Left ventricle myocardium superior (tissue), 1 donor: ENCODE data around the gene TPRN. TPM values are rescaled to one million over a fixed set of nuclear protein-coding genes. Genes with fewer than 3 reads are reported as not detected.

ENCODE experiments used
- ATAC-seq: fragments of 200-7000 bp; cut with Tn5 transposase; one replicate; pipeline ENCODE4 v1.9.1; 2020; ENCODE audit warnings: mild to moderate bottlenecking, moderate library complexity
- DNase-seq: peaks from one replicate; pipeline ENCODE4 v3.0.0-alpha.2; 2020
- intact Hi-C: fragments of 100-400 bp; cut with micrococcal nuclease; formaldehyde crosslinking; loops from one replicate; pipeline ENCODE4 v1.11.0; 2022
- total RNA-seq: library from RNA; stranded (reverse); fragmentation: NEBNext Ultra II Directional; extraction: Animal tissue kit (Norgen Biotek cat#: 25700); gene quantifications from one replicate; pipeline ENCODE4 v1.2.1, GENCODE V29; 2021
- donor health status: DM: no; HTN: yes; CAD: no; lungs with severe emphysema.

TPRN gene
- total RNA-seq, 1 donor from 2014 or later = 21.7 TPM

DNA sequence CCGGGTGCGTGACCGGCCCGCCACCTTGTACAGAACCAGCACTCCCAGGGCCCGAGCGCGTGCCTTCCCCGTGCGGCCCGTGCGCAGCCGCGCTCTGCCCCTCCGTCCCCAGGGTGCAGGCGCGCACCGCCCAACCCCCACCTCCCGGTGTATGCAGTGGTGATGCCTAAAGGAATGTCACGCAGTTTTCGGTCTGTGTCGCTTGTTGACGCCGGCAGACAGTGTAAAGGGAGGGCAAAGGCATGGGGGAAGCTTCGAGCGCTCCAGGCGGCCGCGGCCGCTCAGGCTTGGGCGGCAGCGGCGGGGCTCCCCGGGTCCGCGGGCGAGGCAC, 32.0 kb downstream of the TPRN start:
- intact Hi-C loops = no loop called here
- peak; percentile 7 for ATAC-seq

DNA sequence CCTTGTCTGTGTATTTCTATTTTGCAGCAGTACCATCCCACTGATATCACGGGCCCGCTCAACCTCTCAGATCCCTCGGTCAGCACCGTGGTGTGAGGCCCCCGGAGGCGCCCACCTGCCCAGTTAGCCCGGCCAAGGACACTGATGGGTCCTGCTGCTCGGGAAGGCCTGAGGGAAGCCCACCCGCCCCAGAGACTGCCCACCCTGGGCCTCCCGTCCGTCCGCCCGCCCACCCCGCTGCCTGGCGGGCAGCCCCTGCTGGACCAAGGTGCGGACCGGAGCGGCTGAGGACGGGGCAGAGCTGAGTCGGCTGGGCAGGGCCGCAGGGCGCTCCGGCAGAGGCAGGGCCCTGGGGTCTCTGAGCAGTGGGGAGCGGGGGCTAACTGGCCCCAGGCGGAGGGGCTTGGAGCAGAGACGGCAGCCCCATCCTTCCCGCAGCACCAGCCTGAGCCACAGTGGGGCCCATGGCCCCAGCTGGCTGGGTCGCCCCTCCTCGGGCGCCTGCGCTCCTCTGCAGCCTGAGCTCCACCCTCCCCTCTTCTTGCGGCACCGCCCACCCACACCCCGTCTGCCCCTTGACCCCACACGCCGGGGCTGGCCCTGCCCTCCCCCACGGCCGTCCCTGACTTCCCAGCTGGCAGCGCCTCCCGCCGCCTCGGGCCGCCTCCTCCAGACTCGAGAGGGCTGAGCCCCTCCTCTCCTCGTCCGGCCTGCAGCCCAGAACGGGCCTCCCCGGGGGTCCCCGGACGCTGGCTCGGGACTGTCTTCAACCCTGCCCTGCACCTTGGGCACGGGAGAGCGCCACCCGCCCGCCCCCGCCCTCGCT, 32.6 kb downstream of the TPRN start:
- intact Hi-C loops = no loop called here
- DNase-seq = peak; percentile 30
- ATAC-seq = peak; percentile 6

More for the DNA sequence above, 32.0 kb downstream of the TPRN start:
- DNase-seq = no peak

GRCh38 chr9:137167277-137167746, 33.2 kb downstream of the TPRN start:
- intact Hi-C loops = no loop called here
- ATAC-seq = no peak
- no peak for DNase-seq

GRCh38 chr9:137166380-137167229, 33.9 kb downstream of the TPRN start:
- DNase-seq (no peak), ATAC-seq (no peak)
- intact Hi-C loops = no loop called here

GRCh38 chr9:137165250-137165836, 35.2 kb downstream of the TPRN start:
- no peak for DNase-seq
- intact Hi-C loops = no loop called here
- ATAC-seq = no peak

- DNase-seq (no peak), ATAC-seq (no peak)
- intact Hi-C loops = no loop called here
These were observed 35.9 kb downstream of the TPRN start for GRCh38 chr9:137164370-137165249.

DNA sequence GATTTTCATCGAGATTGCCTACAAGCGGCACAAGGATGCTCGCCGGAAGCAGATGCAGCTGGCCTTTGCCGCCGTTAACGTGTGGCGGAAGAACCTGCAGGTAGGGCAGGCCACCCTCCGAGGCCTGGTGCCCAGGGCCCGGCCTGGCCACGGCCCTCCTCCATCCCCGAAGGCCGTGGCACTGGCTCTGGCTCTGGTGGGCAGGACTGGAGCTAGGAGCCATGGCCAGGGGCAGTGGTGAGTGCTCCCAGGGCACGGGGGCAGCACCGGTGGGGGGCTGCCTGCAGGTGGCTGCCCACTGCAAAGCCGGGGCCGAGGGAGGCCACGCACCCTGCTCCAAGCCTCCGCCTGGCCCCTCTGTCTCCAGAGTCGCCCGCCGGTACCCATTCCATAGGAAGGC, 36.7 kb downstream of the TPRN start:
- ATAC-seq = no peak
- DNase-seq = no peak
- intact Hi-C loops = no loop called here

GRCh38 chr9:137163365-137163715, 37.2 kb downstream of the TPRN start:
- ATAC-seq (peak; percentile 21), DNase-seq (no peak)
- intact Hi-C loops = no loop called here

- intact Hi-C loops = no loop called here
- DNase-seq (peak; percentile 64), ATAC-seq (peak; percentile 75)
These were observed 37.8 kb downstream of the TPRN start for GRCh38 chr9:137162505-137163364.

DNA sequence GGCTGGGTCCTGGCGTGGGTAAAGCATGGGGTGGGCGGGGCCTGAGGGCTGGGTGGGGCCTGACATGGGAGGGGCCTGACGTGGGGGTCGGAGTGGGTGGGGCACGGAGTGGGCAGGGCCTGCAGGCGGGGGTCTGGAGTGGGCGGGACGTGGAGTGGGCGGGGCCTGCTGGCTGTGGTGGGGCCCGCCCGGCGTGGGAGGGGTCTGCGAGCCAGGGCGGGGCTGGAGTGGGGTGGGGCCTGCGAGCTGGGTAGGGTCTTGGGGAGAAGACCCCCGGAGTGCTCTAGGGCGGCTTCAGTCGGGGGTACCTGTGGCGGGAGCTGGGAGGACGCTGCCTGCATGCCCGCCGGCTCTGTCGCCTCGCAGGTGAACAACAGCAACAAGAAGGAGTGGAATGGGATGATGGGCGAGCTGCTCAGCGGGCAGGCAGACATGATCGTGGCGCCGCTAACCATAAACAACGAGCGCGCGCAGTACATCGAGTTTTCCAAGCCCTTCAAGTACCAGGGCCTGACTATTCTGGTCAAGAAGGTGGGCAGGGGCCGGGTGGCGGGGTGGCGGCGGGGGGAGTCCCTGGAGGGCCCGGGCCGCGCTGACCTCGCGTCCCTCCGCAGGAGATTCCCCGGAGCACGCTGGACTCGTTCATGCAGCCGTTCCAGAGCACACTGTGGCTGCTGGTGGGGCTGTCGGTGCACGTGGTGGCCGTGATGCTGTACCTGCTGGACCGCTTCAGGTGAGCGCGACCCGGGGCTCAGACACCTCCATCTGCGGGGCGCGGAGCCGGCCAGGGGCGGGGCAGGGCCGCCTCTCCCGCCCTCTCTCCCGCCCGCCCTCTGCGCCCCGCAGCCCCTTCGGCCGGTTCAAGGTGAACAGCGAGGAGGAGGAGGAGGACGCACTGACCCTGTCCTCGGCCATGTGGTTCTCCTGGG, 38.7 kb downstream of the TPRN start:
- intact Hi-C loops = no loop called here
- ATAC-seq (no peak), DNase-seq (no peak)

DNA sequence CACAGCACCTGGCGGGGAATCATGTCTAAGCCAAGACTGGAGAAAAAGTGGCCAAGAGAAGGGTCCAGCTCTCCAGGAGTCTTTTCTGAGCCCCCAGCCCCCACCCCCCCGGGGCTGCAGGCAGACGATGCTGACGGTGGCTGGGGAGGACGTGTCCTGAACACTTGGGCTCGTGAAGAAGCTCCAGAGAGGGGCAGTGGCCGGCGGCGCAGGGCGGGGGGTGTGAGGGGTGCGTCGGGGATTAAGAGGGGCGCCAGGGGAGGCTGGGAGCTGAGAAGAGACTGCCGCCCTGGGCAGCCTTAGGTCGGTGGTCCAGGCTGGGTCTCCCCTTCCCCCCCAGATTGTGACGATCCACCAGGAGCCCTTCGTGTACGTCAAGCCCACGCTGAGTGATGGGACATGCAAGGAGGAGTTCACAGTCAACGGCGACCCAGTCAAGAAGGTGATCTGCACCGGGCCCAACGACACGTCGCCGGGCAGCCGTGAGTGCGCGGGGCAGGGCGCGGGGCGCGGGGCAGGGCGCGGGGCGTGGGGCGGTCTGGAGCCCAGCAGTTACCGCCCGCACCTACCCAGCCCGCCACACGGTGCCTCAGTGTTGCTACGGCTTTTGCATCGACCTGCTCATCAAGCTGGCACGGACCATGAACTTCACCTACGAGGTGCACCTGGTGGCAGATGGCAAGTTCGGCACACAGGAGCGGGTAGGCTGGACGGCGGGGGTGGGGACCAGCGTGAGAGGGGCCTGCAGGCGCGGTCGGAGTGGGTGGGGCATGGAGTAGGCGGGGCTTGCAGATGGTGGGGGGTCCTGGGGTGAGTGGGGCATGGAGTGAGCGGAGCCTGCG, 39.6 kb downstream of the TPRN start:
- intact Hi-C loops = no loop called here
- no peak for DNase-seq
- no peak for ATAC-seq

DNA sequence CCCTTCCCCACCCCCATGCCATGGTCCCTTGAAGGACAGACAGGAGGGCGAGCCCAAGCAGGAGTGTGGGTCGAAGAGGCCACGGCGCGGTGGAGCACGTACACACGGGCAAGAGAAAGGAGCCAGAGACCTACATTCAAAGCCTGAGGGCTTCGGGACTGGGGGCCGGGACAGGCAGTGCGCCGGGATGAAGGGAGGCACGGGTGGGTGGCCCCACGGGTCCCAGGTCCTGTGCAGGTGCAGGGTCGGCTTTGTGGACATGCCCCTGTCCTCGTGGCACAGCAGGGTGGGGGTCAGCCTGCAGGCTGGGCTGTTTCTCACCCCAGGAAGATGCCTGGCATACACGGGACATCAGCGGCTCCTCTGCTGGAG, 40.5 kb downstream of the TPRN start:
- intact Hi-C loops = no loop called here
- DNase-seq (no peak), ATAC-seq (no peak)

DNA sequence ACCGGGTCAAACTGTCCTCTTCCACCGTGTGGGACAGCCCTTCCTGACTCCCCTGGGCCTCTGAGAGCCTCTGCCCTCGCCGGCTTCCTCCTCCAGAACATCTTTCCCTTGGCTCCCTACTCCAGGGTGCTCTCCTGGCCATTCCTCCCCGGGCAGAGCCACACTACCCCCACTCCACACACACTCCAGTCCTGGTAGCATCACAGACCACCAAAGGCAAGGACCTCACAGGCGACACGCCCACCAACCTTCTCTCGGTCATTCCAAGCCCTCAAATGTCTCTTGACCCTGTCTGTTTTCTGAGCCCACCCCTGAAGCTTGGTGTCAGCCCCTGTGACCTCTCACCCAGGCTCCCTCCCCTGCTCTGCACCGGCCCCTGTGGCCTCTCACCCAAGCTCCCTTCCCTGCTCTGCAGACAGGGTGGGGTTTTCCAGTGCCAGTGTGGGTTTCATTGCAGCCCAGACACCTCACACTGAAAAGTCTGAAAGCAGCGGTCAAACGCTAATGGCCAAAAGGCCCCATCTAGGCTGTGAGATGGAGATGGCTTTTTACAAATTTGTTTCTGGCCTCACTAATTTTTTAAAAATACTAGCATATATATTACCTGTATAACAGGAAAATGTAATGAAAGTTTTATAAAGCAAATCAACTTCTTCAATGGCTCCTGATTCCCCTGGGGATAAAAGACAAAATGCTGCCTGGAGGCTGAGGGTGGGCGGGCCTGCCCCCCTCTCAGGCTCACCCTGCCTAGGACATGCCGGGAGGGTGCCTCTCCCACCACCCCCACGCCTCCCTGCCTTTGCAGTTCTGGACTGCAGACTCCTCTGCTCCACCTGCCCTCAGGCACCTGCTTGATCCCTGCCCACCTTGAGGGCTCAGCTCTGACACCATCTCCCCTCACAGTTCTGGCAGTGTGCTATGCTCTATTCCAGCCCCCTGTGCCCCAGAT, 41.2 kb downstream of the TPRN start:
- DNase-seq (no peak), ATAC-seq (no peak)
- intact Hi-C loops = no loop called here

DNA sequence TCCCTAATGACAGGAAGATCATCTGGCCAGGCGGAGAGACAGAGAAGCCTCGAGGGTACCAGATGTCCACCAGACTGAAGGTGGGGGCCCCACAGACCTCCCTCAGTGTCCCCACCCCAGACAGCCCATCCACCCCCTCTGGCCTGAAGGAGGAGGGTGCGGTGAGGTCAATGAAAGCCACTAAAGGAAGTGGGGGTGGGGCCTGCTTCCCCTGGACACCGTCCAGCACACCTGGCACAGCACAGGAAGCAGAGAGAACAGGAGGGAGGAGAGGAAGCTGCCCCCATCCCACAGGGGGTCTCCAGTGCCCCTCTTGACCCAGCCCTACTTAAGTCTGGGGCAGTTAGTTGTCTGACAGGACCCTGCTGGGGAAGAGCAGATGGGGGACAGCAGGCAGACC, 41.9 kb downstream of the TPRN start:
- DNase-seq (no peak), ATAC-seq (no peak)

DNA sequence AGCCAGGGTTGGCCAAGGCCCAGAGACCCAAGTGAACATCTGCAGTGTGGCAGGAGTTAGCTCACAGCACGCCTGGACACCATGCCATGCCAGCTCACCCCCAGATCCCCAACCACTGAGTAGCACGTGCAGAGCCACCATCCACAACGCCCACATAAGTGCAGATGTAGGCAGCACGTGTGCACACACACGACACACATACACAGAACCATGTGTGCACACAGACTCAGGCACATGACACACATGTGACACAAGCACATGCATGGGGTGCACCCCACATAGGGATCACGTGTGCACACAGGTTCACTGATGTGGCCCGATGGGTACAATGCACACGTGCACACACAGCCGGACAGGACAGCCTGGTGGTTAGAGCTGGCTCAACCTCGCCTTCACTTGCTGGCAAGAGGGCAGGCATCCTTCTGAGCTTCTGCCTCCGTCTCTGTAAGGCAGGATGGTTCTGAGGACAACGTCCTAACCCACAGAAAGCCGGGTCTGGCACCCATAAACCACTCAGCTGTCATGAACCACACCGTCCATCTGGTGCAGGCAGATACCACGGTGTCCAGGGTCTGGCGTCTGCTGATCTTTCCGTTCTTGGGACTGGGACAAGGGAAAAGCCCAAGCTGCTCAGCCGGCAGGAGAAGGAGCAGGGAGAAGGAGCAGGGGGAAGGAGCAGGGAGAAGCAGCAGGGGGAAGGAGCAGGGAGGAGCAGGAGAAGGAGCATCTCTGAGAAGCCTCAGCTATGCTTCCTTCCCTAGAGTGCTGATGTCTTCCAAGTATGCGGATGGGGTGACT, 42.7 kb downstream of the TPRN start:
- ATAC-seq (no peak), DNase-seq (no peak)

More for the DNA sequence above, 41.9 kb downstream of the TPRN start:
- intact Hi-C loops = no loop called here

More for the DNA sequence above, 42.7 kb downstream of the TPRN start:
- intact Hi-C loops = no loop called here
